CD4-positive, alpha-beta T cell treated with Interleukin-4 for 4 hours (primary cell): ENCODE measurements around the gene ETV6.

ENCODE experiments used
- DNase-seq: peaks from one replicate; pipeline ENCODE4 v3.0.0-alpha.2; 2020

Gene ETV6

DNA sequence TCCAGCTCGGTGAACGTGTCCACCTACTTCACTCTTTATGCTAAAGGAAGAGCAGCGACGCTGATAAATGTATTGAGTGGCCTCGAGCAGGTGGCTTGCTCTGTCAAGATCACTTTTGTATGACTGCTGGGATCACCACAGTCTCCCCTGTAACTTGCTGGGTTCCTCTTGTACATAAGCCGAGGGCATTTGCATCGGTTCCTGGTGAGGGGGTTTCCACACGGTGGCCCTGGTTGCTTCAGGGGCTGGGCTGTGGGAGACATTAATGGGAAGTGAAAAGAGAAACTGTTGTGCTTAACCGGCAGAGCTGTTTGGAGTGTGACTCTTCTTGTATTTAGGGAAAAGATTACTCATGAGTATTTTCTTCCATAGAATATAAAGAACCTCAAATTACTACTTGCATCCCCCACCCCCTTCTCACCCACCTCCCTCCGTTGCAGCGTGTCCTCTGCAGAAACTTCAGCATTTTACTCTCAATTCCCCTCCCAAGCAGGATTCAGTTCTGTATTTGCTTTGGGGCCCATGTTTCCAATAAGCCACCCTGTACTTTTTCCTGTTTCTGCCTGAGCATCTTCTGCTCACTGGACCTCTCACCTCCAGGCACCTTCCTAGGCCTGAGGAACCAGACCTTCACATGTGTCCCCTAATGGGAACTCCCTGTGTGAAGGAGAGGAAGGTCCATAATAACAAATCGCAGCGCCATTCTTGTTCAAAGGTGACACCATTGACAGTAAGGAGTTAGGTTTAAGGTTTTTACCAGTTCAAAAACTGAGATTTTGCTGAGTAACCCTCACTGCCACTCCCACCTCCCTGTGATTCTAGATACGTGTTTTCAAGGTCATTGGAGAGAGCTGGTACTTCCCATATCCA lies 187.0 kb downstream of the ETV6 start:
- peak; percentile 52 for DNase-seq

DNA sequence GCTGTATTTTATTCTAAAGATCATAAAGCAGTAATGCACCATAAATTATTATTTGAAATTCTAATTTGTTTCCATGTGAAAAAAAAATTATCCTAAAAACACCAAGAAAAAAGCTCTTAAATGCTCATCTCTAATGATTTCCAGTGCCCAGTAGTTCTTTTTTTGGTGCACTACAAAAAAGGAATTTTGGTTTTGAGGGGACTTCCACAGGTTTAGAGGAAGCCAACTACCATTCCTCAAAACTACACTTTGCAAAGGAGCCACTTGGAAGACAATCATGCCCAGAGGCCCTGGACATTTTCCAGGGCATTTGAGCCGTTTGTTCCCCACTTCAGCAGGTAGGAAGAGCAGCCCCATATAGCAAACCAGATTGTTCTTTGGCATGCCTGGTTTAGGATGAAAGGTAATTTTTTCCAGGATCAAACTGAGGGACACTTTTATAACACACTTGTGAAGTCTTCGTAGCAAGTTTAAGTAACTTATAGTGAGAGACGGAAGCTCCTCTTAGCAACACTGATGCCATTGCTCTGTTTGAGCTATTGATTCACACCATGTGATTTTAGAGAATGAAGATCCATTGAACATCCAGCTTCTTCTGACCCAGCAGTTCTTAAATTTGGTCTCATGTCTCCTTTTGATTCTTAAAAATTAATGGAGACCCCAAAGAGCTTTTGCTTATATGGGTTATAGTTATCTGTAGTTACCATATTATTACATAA lies 187.9 kb downstream of the ETV6 start:
- no peak for DNase-seq

DNA sequence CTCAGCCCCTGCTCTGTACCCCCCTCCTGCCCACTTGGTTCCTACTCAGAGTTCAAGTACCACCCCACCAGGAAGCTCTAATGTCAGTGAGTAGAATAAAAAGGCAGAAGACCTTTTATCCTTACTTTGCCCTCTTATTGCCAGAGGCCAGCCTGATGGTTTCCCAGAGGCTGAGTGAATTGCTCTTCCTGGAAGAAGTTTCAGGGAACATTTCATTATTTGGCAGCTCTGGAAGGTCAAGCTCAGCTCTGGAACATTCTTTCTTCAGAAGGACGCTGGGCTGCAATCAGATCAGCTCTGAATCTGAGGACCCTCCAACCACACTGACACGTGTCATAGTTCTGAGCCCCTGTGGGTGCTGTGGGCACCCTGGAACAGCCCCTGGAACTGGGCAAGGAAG lies 188.9 kb downstream of the ETV6 start:
- DNase-seq: no peak

DNA sequence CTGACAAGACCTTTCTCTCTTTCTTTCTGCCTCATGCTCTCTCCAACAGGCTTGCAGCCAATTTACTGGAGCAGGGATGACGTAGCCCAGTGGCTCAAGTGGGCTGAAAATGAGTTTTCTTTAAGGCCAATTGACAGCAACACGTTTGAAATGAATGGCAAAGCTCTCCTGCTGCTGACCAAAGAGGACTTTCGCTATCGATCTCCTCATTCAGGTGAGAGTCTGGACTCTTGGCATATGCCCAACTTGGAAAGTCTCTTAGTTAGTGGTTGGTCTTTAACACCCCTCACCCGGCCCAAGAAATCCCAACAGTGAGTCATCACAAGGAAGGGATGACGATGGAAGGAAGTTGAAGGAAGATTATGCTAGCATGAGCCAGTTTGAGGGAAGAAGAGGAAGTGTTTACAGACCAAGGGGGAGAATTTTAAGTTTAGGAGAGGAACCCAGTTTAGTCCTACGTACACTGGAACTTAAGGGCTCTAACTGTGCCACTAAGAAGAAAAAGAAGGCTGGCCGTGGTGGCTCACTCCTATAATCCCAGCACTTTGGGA lies 189.7 kb downstream of the ETV6 start:
- no peak for DNase-seq

DNA sequence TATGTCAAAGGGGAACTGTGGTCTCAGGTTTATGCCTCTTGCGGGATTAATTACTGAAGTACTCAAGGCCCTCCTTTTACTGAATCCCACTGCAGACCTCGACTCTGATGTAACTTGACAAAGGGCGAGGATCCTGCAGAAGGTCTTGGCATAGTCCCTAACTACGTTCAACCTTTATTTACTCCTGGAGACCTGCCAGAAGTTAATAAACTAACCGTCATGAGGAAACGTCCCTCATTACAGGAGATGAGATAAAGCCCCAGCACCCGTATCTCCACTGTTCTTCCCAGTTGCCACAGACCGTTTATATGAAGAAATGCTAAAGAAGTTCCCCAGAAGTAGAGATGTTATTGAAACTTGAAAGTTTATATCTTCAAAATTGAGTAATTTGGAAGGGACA lies 190.9 kb downstream of the ETV6 start:
- DNase-seq: no peak

DNA sequence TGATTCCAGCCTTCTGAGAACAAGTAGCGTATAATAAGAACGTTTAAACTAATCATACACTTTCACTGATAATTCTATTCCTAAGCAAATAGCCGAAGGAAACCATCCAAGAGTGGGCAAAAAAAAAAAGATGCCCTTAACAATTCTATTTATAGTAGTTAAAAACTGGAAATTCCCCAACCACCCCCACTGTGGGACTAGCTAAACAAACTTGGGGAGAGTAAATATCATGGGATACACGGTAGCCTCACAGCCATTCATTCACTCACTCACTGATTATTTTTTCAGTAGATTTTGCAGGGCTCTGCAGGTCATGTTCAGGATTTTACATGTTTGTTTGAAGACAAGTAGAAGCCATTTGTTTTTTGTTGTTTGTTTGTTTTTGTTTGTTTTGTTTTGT lies 197.0 kb downstream of the ETV6 start:
- no peak for DNase-seq

DNA sequence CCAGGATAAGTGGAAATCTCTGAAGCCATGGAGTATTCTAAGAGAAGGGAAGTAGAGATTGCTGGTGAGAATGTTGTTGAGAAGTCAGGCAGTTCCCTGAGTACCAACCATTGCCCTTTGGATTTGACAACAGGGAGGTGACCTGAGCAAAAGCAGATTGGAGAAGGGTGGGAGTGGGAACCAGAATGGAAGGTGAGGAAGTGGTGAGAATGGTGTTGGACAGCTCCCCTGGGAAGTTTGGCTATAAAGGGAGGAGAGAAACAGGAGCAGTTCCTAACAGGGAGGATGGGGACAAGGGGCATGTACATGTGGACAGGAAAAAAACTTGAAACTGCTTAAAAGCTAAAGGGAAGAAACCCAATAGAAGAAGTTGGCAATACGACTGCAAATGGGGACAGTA lies 198.1 kb downstream of the ETV6 start:
- DNase-seq: no peak

DNA sequence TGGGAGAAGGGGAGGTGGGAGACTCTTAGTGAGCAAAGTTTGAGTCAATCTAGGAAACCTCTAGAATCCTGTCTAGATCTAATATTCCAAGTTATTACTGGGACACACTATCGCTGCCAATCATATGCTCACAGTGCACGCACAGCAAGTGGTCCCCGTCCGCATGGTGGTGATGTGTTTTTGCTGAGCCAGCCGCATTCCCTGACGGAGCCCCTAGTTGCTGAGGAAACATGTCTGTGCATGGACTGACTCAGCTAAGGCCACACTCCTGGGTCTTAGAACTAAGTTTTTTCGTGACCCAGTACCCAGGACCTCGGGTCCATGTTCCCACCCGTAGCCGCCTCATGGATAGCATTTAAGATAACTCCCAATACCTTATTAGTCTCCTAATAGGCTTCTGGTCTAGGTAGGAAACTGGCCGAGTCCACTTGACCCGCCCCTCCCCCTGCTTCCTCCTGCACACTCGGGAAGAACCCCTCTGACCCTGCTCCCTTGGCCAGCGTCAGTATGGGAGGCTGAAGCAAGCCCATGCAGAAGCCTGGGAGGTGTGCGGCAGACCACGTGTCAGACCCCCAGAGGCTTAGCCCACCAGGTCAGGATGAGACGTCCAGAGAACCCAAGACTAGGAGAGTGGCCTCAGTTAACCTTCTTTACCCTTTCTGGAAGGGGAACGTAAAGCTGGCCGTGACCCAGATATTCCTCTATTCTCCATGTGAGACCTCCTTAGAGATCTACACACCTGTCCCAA lies 200.5 kb downstream of the ETV6 start:
- DNase-seq: no peak

DNA sequence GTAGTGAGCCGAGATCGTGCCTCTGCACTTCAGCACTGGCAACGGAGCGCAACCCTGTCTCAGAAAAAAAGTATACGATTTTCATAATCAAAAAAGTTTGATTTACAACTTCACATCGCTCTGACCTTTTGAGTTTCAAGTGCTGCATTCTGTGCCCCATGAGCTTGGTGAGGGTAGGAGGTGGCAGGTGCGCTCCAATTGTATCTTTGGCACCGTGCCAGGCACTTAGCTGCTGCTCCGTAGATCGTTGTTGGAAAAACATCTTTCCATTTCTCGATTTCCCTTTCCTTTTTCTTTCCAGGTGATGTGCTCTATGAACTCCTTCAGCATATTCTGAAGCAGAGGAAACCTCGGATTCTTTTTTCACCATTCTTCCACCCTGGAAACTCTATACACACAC lies 203.7 kb downstream of the ETV6 start:
- no peak for DNase-seq

DNA sequence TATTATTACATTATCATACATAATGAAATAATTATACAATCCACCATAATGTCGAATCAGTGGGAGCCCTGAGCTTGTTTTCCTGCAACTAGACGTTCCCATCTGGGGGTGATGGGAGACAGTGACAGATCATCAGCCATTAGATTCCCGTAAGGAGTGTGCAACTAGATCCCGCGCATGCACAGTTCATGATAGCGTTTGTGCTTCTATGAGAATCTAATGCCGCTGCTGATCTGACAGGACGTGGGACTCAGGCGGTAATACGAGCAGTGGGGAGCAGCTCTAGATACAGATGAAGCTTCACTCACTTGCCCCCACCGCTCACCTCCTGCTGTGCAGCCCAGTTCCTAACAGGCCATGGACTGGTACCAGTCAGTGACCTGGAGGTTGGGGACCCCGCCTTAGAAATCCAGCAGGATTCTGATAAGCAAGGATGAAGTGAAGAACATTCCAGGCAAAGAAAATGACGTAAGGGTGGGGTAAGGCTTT lies 204.6 kb downstream of the ETV6 start:
- no peak for DNase-seq

DNA sequence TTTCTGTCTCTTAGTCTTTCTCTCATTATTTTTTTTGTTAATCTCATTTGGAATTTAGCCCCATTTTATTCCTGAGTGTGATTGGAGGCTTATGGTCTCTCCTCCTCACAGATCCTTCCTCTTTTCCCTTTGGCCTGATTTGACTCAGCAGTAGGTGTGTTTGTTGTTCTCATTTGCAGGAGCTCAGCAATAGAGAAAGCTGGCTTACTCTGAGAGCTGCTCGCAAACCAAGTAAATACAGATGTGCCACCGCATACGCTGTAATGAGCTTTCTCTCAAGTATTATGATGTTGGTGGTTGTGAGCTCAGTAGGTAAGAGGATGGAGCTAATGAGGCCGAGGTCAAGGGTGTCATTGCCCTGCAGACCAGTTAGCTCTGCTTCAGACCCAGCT lies 206.5 kb downstream of the ETV6 start:
- DNase-seq: no peak

DNA sequence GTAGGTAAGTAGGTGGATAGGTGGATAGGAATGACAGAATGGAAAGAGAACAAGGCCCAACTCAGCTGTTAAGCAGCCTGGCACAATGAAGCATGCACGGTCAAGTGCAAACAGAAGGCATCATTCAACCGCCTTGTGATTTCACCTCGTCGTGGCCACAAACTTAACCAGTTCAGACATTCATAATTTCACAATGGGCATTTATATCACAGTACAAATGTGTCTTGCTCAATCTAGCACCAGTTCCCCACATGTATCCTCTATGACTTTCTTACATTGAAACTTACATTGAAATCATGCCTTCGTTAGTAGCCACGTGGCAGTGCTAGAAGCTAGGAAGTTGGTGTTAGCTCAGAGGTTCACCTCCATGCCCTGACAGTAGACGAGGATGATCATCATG lies 207.5 kb downstream of the ETV6 start:
- no peak for DNase-seq

DNA sequence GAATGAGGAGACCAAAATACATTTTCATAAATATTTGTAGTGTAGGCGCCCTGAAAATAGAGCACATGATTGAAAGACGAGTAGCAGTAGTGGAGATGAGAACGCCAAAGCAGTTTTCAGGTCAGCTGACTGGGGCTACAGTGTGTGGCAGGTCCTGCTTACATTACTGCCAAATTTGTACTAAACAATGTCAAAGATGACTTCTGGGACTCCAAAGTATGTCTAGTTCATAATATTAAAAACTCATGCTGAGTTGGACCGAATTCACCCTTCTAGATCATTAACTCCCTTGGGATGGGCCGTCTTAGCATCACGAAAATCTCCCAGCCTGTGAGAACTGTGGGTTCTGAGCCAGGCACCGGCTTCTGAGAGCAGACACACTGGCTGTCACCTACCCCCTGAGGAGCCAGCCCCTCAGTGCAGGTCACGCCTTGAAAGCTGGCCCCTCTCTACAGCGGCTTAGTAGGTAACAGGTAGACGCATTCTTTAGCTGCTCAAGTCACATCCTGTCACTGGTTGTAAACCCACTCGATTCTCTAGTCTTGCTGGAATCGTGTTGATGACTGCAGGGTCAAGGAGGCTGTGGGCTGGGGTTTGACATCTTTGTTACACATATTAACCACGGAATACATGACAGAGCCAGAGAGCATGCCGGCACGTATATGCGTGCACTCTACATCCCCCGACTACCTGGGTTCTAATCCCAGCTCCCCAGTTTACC lies 210.4 kb downstream of the ETV6 start:
- DNase-seq: no peak

DNA sequence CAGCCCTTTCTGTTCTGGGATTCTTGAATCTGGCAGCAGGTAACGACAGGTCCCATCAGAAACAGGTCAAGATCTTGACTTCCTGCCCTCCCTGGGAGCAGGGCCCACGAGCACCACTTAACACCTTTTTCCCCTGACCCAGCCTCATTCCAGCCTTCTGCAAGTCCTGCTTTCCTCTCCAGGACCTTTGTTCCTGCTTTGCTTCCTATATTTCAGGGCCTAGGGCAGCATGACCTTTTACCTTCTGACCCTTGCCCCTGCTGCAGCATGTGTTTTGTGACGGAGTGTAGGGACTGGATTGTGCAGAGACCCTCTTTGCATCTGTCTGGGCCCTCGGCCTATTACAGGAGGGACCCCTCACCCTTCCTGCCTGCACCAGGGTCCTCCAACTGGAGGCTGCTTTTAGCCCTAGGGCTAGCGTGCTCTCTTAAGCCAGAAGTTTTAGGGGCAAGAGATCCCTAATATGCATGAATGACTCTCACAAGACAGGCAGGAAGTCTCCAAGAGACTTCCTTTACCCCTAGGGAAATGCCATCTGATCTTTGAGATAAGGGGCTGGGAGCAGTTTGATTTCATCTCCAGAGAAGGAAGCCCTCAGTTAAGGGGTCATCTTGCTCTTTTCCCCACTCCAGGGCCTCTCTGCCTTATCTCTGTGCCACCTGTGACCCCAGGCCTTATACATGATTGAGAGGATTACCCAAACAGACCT lies 211.8 kb downstream of the ETV6 start:
- DNase-seq: no peak

DNA sequence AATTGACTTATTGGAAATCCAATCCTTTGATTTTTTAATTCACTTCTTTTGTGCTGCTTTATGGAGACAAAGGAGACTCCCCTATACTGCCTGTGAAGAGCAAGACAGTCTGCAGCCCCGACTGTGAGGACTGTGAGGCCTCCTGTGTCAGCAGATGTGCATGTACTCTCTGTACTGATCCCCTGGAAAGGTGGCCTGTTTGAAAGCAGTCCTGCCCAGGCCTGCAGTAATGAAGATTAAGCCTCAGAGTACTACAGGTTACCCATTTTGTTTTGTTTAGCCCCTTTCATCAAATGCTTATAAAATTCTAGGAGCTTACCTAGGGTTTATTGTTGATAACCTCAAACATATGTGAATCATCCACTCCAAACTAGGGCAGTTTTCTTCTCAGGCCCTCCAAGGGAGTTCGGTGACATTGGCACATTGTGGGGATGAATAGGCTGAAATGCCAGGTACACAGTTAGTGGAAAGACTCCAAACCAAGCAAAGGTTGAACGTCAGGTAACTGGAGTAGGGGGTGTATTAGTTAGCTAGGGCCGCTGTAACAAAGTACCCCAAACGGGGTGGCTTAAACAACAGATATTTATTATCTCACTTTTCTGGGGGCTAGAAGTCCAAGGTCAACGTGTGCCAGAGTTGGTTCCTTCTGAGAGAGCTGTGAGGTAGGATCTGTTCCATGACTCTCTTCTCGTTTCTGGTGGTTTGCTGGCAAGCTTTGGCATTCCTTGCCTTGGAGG lies 212.6 kb downstream of the ETV6 start:
- DNase-seq: no peak

DNA sequence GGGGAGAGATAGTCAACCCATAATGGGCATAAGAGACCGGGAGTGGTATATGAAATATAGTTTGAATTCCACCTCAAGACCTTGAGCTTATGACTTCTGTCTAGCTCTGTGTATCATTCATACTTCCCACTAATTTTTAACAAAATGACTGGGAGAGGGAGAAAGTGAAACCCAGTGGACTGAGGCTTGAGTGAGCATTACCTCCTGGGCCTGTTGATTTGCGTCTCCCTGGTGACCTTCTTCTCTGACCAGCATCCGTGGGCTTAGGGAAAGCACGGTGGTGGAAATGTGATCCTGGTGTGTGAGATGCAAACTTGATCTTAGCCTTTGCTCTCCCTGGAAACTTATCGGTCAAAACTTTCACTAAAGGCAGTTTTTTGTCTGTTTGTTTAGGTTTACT lies 213.3 kb downstream of the ETV6 start:
- no peak for DNase-seq

DNA sequence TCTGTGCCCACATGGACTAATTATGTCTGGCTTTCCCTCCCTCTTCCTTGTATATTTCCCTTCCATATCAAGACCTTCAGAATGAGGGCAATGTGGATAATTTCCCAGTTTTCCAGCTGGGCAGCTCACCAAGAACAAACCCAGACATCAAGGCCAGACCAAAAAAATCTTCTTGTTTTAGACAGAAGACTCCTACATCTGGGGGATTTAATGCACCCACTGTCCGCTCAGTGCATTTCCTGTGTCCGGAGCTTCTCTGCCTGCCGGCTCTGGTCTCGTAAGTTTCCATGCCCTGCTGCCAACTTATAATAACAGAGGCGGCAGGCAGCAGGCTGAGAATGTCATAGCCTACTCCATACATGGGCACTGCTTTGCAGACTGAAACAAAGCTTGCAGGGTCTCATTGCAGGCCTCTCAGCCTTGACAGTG lies 214.0 kb downstream of the ETV6 start:
- no peak for DNase-seq

DNA sequence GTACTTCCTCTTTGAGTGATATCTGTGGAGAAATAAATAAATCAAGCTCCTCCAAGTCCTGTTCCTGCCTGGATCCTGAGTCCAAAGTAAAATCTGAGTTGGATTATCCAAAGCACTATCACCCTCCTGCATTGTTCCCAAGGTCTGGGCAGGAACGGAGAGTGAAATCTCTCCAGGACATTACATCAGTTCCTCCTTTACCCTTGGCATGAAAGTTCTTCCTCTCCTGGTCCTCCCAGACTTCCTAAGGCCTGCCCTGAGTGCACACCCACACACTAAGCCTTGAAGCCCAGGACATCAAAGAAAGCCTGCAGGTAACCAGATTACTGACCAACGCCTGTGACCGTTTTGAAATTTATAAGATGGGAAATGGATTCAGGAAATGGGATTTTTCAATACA lies 214.5 kb downstream of the ETV6 start:
- DNase-seq: no peak

DNA sequence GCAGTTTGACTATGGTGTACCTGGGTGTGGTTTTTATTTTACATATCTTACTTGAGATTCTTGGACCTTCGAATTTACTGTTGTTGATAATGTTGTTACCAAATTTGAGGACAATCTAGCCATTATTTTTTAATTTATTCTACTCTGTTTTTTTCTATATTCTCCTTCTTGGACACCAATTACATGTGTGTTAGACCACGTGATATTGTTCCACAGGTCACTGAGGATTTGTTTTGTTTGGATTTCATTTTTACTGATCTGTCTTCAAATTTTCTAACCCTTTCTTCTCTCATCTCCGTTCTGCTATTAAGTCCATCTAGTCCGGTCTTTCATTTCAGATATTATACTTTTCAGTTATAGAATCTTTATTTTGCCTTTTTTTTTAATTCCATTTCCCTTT lies 216.3 kb downstream of the ETV6 start:
- no peak for DNase-seq

DNA sequence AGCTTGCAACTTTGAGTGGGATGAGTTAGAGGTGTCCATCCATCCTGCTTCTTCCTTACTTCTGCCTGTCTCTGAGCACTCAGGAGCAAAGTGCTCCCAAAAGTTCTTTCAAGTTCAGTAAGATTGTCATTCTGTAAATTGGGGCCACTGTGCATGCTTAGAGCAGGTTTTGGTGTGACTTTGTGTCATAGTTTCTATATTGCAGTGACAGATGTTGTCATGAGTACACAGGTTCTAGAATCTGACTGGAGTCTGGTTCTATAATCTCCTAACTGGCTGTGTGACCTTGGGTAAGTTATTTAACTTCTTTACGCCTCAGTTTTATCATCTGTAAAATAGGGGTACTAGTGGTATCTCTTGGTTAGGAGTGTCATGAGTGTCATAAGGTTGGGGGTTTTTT lies 218.6 kb downstream of the ETV6 start:
- no peak for DNase-seq

DNA sequence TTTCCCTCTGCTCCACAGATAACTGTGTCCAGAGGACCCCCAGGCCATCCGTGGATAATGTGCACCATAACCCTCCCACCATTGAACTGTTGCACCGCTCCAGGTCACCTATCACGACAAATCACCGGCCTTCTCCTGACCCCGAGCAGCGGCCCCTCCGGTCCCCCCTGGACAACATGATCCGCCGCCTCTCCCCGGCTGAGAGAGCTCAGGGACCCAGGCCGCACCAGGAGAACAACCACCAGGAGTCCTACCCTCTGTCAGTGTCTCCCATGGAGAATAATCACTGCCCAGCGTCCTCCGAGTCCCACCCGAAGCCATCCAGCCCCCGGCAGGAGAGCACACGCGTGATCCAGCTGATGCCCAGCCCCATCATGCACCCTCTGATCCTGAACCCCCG lies 219.9 kb downstream of the ETV6 start:
- DNase-seq: no peak
